Breast epithelium (tissue), 3 donors: ENCODE results near the gene ZNF184.

Experiments
- CTCF ChIP-seq, 3 donors: fragments of 450-650 bp; IDR thresholded peaks; one replicate each; pipeline ENCODE4 v1.5.1; 2016 to 2017; ENCODE audit warnings: antibody characterized with exemption in 3 of 3, mild to moderate bottlenecking in 3 of 3, moderate library complexity in 3 of 3
- POLR2A ChIP-seq: fragments of 450-650 bp; IDR thresholded peaks from one replicate; pipeline ENCODE4 v1.6.1; 2016; ENCODE audit warnings: antibody characterized with exemption, mild to moderate bottlenecking, moderate library complexity
- POLR2AphosphoS5 ChIP-seq, 3 donors: sonication (generic); formaldehyde crosslinking; IDR thresholded peaks; one replicate each; pipeline ENCODE4 v1.6.1; 2017; ENCODE audit warnings: antibody characterized with exemption in 3 of 3

- TF ChIP-seq CTCF (IDR thresholded peaks at IDR 0.05) (no peak), POLR2AphosphoS5 (IDR thresholded peaks at IDR 0.05) (no peak), POLR2A (no peak)
Measured at GRCh38 chr6:27476090-27476489, 3.2 kb upstream of the ZNF184 start.
